ENCODE data around the gene ERC2. TPM values are rescaled to one million over a fixed set of nuclear protein-coding genes. Genes with fewer than 3 reads are reported as not detected.

Gene ERC2
- total RNA-seq, 2 donors from 2014 or later, result 1.2 TPM; not detected in 1

- H3K9me3 ChIP-seq, result no peaks in the 10 kb centered on the region
- H3K27me3 ChIP-seq (replicated peaks; ENCODE audit: insufficient read depth), result no peaks in the 10 kb centered on the region
- ATAC-seq (ENCODE audit: insufficient number of reproducible peaks, low FRiP score, low read depth), result no peak
Observed at GRCh38 chr3:56398659-56399058, 69.6 kb downstream of the ERC2 start.

GRCh38 chr3:56397798-56398197 is 70.5 kb downstream of the ERC2 start:
- Histone ChIP-seq H3K27ac (no peak overlapping the region), H3K36me3 (no peaks in the 10 kb centered on the region), H3K4me3 (no peak overlapping the region), H3K4me1 (ENCODE audit: control insufficient read depth in 1 of 2, low read depth in 2 of 2) (no peaks in the 10 kb centered on the region), H3K9me3 (no peaks in the 10 kb centered on the region), H3K27me3 (replicated peaks; ENCODE audit: insufficient read depth) (no peaks in the 10 kb centered on the region)
- no peak for DNase-seq (ENCODE audit: low spot score)
- no peak for TF ChIP-seq CTCF (IDR thresholded peaks at IDR 0.05)
- ATAC-seq (ENCODE audit: insufficient number of reproducible peaks, low FRiP score, low read depth), result no peak

More at GRCh38 chr3:56398659-56399058, 69.6 kb downstream of the ERC2 start:
- no peak for TF ChIP-seq CTCF (IDR thresholded peaks at IDR 0.05)
- H3K27ac ChIP-seq, result no peak overlapping the region
- no peak overlapping the region for H3K4me3 ChIP-seq
- no peaks in the 10 kb centered on the region for H3K4me1 ChIP-seq (ENCODE audit: control insufficient read depth in 1 of 2, low read depth in 2 of 2)
- no peaks in the 10 kb centered on the region for H3K36me3 ChIP-seq
- no peak for DNase-seq (ENCODE audit: low spot score)

GRCh38 chr3:56389183-56389830 is 79.0 kb downstream of the ERC2 start:
- DNase-seq (ENCODE audit: low spot score) (no peak), ATAC-seq (ENCODE audit: insufficient number of reproducible peaks, low FRiP score, low read depth) (no peak)
- TF ChIP-seq CTCF (IDR thresholded peaks at IDR 0.05), result no peak
- Histone ChIP-seq H3K36me3 (no peaks in the 10 kb centered on the region), H3K9me3 (no peaks in the 10 kb centered on the region), H3K4me3 (no peak overlapping the region), H3K27me3 (replicated peaks; ENCODE audit: insufficient read depth) (no peaks in the 10 kb centered on the region), H3K4me1 (ENCODE audit: control insufficient read depth in 1 of 2, low read depth in 2 of 2) (no peaks in the 10 kb centered on the region), H3K27ac (no peak overlapping the region)

- no peaks in the 10 kb centered on the region for H3K4me1 ChIP-seq (ENCODE audit: control insufficient read depth in 1 of 2, low read depth in 2 of 2)
- TF ChIP-seq CTCF (IDR thresholded peaks at IDR 0.05), result no peak
- no peak overlapping the region for H3K4me3 ChIP-seq
- H3K27me3 ChIP-seq (replicated peaks; ENCODE audit: insufficient read depth), result no peaks in the 10 kb centered on the region
- ATAC-seq (ENCODE audit: insufficient number of reproducible peaks, low FRiP score, low read depth) (no peak), DNase-seq (ENCODE audit: low spot score) (no peak)
- no peak overlapping the region for H3K27ac ChIP-seq
- H3K9me3 ChIP-seq, result no peaks in the 10 kb centered on the region
- no peaks in the 10 kb centered on the region for H3K36me3 ChIP-seq
Observed at GRCh38 chr3:56383092-56383491, 85.2 kb downstream of the ERC2 start.

GRCh38 chr3:56379723-56380287 is 88.5 kb downstream of the ERC2 start:
- no peaks in the 10 kb centered on the region for H3K27me3 ChIP-seq (replicated peaks; ENCODE audit: insufficient read depth)

More at GRCh38 chr3:56379723-56380287, 88.5 kb downstream of the ERC2 start:
- Histone ChIP-seq H3K27ac (no peak overlapping the region), H3K36me3 (no peaks in the 10 kb centered on the region), H3K4me1 (ENCODE audit: control insufficient read depth in 1 of 2, low read depth in 2 of 2) (no peaks in the 10 kb centered on the region), H3K4me3 (no peak overlapping the region), H3K9me3 (peaks cover 4% of the 10 kb centered on the region)
- ATAC-seq (ENCODE audit: insufficient number of reproducible peaks, low FRiP score, low read depth) (no peak), DNase-seq (ENCODE audit: low spot score) (no peak)
- no peak for TF ChIP-seq CTCF (IDR thresholded peaks at IDR 0.05)
